ENCODE measurements around the gene SYNGR1.

SYNGR1 gene

GRCh38 chr22:39434721-39435120 is 84.9 kb downstream of the SYNGR1 start:
- no peak overlapping the region for H3K4me3 ChIP-seq (ENCODE audit: low read depth, low read length)
- DNase-seq (ENCODE audit: low read depth): no peak
- no peak for TF ChIP-seq CTCF (IDR thresholded peaks at IDR 0.05; ENCODE audit: low read depth, low read length, missing control alignments)
